Skin epidermis (tissue), 12 donors: ENCODE data around the gene DPP10.

ENCODE experiments used
- H3K27ac ChIP-seq, 21 experiments: fragments of 200-600 bp; sonication (generic) in 11 of 21; one replicate each; pipeline ENCODE4 v1.5.0; 2020; ENCODE audit warnings: mild to moderate bottlenecking in 3 of 21, inconsistent platforms in 2 of 21, moderate library complexity in 2 of 21
- H3K4me3 ChIP-seq, 7 experiments: fragments of 200-600 bp; sonication (generic) in 2 of 7; one replicate each; pipeline ENCODE4 v1.5.0; 2020; ENCODE audit warnings: inconsistent platforms in 2 of 7, mild to moderate bottlenecking in 2 of 7, moderate library complexity in 1 of 7

The DPP10 gene

GRCh38 chr2:115460008-115460407, 1017.6 kb downstream of the DPP10 start:
- Histone ChIP-seq H3K4me3 (no peak overlapping the region), H3K27ac (no peak overlapping the region)

- H3K27ac ChIP-seq = no peak overlapping the region
- no peak overlapping the region for H3K4me3 ChIP-seq
These were observed 1038.3 kb downstream of the DPP10 start for GRCh38 chr2:115480741-115481140.

- no peak overlapping the region for H3K27ac ChIP-seq
- H3K4me3 ChIP-seq = no peak overlapping the region
These were observed 1039.4 kb downstream of the DPP10 start for GRCh38 chr2:115481842-115482241.

GRCh38 chr2:115483666-115484065, 1041.2 kb downstream of the DPP10 start:
- Histone ChIP-seq H3K27ac (no peak overlapping the region), H3K4me3 (no peak overlapping the region)

- H3K4me3 ChIP-seq = no peak overlapping the region
- no peak overlapping the region for H3K27ac ChIP-seq
These were observed 1042.0 kb downstream of the DPP10 start for GRCh38 chr2:115484486-115484885.

GRCh38 chr2:115484983-115485382, 1042.5 kb downstream of the DPP10 start:
- H3K4me3 ChIP-seq = no peak overlapping the region
- no peak overlapping the region for H3K27ac ChIP-seq

GRCh38 chr2:115491186-115491793, 1048.8 kb downstream of the DPP10 start:
- no peak overlapping the region for H3K27ac ChIP-seq
- no peak overlapping the region for H3K4me3 ChIP-seq

GRCh38 chr2:115505331-115505730, 1062.9 kb downstream of the DPP10 start:
- no peak overlapping the region for H3K4me3 ChIP-seq
- H3K27ac ChIP-seq = no peak overlapping the region

- Histone ChIP-seq H3K27ac (no peak overlapping the region), H3K4me3 (no peak overlapping the region)
These were observed 1078.3 kb downstream of the DPP10 start for GRCh38 chr2:115520727-115521126.

GRCh38 chr2:115524452-115524851, 1082.0 kb downstream of the DPP10 start:
- Histone ChIP-seq H3K4me3 (no peak overlapping the region), H3K27ac (no peak overlapping the region)

- Histone ChIP-seq H3K4me3 (no peak overlapping the region), H3K27ac (no peak overlapping the region)
These were observed 1087.2 kb downstream of the DPP10 start for GRCh38 chr2:115529627-115530026.

GRCh38 chr2:115533081-115533480, 1090.6 kb downstream of the DPP10 start:
- no peak overlapping the region for H3K27ac ChIP-seq
- no peak overlapping the region for H3K4me3 ChIP-seq

GRCh38 chr2:115541814-115542213, 1099.4 kb downstream of the DPP10 start:
- no peak overlapping the region for H3K4me3 ChIP-seq
- H3K27ac ChIP-seq = no peak overlapping the region

GRCh38 chr2:115542331-115542730, 1099.9 kb downstream of the DPP10 start:
- Histone ChIP-seq H3K4me3 (no peak overlapping the region), H3K27ac (no peak overlapping the region)

GRCh38 chr2:115543024-115543423, 1100.6 kb downstream of the DPP10 start:
- Histone ChIP-seq H3K4me3 (no peak overlapping the region), H3K27ac (no peak overlapping the region)

GRCh38 chr2:115543461-115543860, 1101.0 kb downstream of the DPP10 start:
- no peak overlapping the region for H3K27ac ChIP-seq
- H3K4me3 ChIP-seq = no peak overlapping the region

- H3K4me3 ChIP-seq = no peak overlapping the region
- H3K27ac ChIP-seq = no peak overlapping the region
These were observed 1107.2 kb downstream of the DPP10 start for GRCh38 chr2:115549611-115550130.

GRCh38 chr2:115552726-115553125, 1110.3 kb downstream of the DPP10 start:
- no peak overlapping the region for H3K4me3 ChIP-seq
- H3K27ac ChIP-seq = no peak overlapping the region

GRCh38 chr2:115554153-115554552, 1111.7 kb downstream of the DPP10 start:
- Histone ChIP-seq H3K27ac (no peak overlapping the region), H3K4me3 (no peak overlapping the region)

- Histone ChIP-seq H3K27ac (no peak overlapping the region), H3K4me3 (no peak overlapping the region)
These were observed 1116.3 kb downstream of the DPP10 start for GRCh38 chr2:115558725-115559124.

GRCh38 chr2:115560666-115561065, 1118.2 kb downstream of the DPP10 start:
- H3K27ac ChIP-seq = no peak overlapping the region
- H3K4me3 ChIP-seq = no peak overlapping the region

GRCh38 chr2:115568643-115569042, 1126.2 kb downstream of the DPP10 start:
- H3K4me3 ChIP-seq = no peak overlapping the region
- H3K27ac ChIP-seq = no peak overlapping the region
